ENCODE results near the gene FAM181A. TPM values are rescaled to one million over a fixed set of nuclear protein-coding genes. Genes with fewer than 3 reads are reported as not detected.

FAM181A gene
- total RNA-seq, 1 experiment from 2014 or later, result not detected

DNA sequence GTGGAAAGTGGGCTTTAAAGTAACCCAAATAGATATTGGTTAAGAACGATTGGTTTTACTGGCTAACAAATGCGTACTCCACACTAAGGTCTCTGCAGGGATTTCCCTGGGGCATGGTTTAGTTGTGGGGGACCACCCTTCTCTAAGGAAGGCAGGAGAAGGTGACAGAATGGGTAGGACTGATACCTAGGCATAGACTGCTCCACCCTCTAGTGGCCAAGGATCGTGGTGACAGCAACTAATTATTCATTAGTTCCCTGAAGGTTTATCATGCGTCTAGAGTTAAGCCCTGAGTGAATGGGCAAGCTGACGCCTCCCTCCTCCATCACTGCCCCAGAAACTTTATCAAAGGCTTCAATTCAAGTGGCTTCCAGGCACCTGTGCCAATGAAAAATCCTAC, 9.1 kb downstream of the FAM181A start:
- peaks cover 5% of the 10 kb centered on the region; the same call in 1 of the 2 replicates for H3K27me3 ChIP-seq (ENCODE audit: insufficient read depth, low read length)
- H2AK5ac ChIP-seq (ENCODE audit: insufficient read length, low read length), result no peak overlapping the region
- H3K14ac ChIP-seq (ENCODE audit: insufficient read depth, low read length), result no peak overlapping the region
- no peaks in the 10 kb centered on the region for H4K20me1 ChIP-seq (ENCODE audit: control insufficient read depth, insufficient read depth, insufficient read length)
- no peaks in the 10 kb centered on the region for H3K23me2 ChIP-seq (ENCODE audit: insufficient read length, low read depth, low read length, poor library complexity, severe bottlenecking)
- DNase-seq, result peak; percentile 59
- H2BK12ac ChIP-seq (ENCODE audit: insufficient read length, low read depth, low read length), result no peak overlapping the region
- no peaks in the 10 kb centered on the region for H3K9me3 Mint-ChIP-seq
- no peak overlapping the region for H4K5ac ChIP-seq (ENCODE audit: insufficient read length, low read depth, low read length)
- H2BK120ac ChIP-seq (ENCODE audit: low read depth, low read length, poor library complexity, severe bottlenecking), result no peak overlapping the region
- H3K27ac Mint-ChIP-seq, result no peak overlapping the region
- no peak overlapping the region for H4K8ac ChIP-seq (replicated peaks; ENCODE audit: insufficient read length, low read depth, low read length)
- H3K4me2 ChIP-seq (ENCODE audit: insufficient read depth, insufficient read length, low read length), result no peak overlapping the region
- peaks cover 6 to 10% of the 10 kb centered on the region in 2 experiments for H3K4me1 Mint-ChIP-seq
- H2BK5ac ChIP-seq (ENCODE audit: insufficient read length, low read length), result no peak overlapping the region
- no peak overlapping the region for H3T11ph ChIP-seq (ENCODE audit: low read length)
- no peak overlapping the region for H2BK15ac ChIP-seq (ENCODE audit: low read depth, low read length)
- WGBS (ENCODE audit: extremely low coverage, insufficient read length, low lambda C conversion rate), result no CpG with 5 or more reads among the region's 5 CpGs
- TF ChIP-seq, protein P1, sequence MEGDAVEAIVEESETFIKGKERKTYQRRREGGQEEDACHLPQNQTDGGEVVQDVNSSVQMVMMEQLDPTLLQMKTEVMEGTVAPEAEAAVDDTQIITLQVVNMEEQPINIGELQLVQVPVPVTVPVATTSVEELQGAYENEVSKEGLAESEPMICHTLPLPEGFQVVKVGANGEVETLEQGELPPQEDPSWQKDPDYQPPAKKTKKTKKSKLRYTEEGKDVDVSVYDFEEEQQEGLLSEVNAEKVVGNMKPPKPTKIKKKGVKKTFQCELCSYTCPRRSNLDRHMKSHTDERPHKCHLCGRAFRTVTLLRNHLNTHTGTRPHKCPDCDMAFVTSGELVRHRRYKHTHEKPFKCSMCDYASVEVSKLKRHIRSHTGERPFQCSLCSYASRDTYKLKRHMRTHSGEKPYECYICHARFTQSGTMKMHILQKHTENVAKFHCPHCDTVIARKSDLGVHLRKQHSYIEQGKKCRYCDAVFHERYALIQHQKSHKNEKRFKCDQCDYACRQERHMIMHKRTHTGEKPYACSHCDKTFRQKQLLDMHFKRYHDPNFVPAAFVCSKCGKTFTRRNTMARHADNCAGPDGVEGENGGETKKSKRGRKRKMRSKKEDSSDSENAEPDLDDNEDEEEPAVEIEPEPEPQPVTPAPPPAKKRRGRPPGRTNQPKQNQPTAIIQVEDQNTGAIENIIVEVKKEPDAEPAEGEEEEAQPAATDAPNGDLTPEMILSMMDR (conservative IDR thresholded peaks at IDR 0.05), result peak; percentile 75
- no peaks in the 10 kb centered on the region for H3K4me1 ChIP-seq (ENCODE audit: insufficient read depth, low read length)
- H4K91ac ChIP-seq (ENCODE audit: insufficient read length, low read depth, low read length), result no peak overlapping the region
- H2AFZ ChIP-seq (ENCODE audit: low read length), result no peak overlapping the region
- H3K23ac ChIP-seq (ENCODE audit: insufficient read length, low read depth, low read length), result no peak overlapping the region
- no peak overlapping the region for H3K18ac ChIP-seq (ENCODE audit: insufficient read length, low read depth, low read length)
- H3K4ac ChIP-seq (ENCODE audit: low read depth, low read length), result no peak overlapping the region
- no peaks in the 10 kb centered on the region for H3K79me2 ChIP-seq (ENCODE audit: insufficient read depth, low read length)
- H3K27ac ChIP-seq (ENCODE audit: insufficient read length, low read depth, low read length), result no peak overlapping the region
- H3K79me1 ChIP-seq (ENCODE audit: insufficient read depth, low read depth, low read length, poor library complexity, severe bottlenecking), result no peaks in the 10 kb centered on the region
- H3K4me3 Mint-ChIP-seq, result no peak overlapping the region
- no peak overlapping the region for H3K9ac ChIP-seq (ENCODE audit: extremely low read depth, insufficient read length, low read length)
- H2BK20ac ChIP-seq (ENCODE audit: low read depth, low read length, poor library complexity, severe bottlenecking), result no peak overlapping the region
- H3K27me3 Mint-ChIP-seq (ENCODE audit: low read depth), result peaks cover 39% of the 10 kb centered on the region
- no peak overlapping the region for H3K56ac ChIP-seq (ENCODE audit: insufficient read length, low read depth, low read length)
- no peaks in the 10 kb centered on the region; a peak in 1 of 7 replicates for H3K36me3 Mint-ChIP-seq (ENCODE audit: insufficient read depth in 1 of 3, low read depth in 3 of 3)
- H3K9me3 ChIP-seq (ENCODE audit: control insufficient read depth, low read depth, low read length), result no peaks in the 10 kb centered on the region

All from H9 (cell line).